ENCODE measurements around the gene DNAJC24. TPM values are rescaled to one million over a fixed set of nuclear protein-coding genes. Genes with fewer than 3 reads are reported as not detected.

Gene DNAJC24
- total and polyA plus RNA-seq, 2 of the 4 experiments (the other 2 are of a cell fraction) = 8.2 to 8.9 TPM

DNA sequence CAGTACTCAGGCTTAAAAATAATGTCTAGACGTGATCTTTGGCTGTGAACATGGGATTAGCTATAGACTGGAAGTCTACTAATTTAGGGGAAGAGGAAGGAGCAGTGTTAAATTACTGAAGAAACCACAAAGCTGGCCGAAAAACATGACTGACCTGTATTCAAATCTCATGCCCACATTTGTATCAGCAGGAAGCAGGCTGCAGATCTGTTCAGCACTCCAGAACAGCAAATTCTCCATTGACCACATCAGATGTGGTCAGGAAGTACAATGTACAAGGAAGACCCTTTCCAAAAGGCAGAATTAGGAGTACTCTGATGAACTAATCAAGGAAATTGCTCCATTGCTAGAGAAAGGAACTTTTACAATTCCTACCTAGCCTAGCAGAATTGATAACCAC lies 31.9 kb upstream of the DNAJC24 start:
- no peak overlapping the region for H4K91ac ChIP-seq (ENCODE audit: insufficient read depth, low read depth, low read length)
- H3K4me1 ChIP-seq (ENCODE audit: control insufficient read depth, insufficient read depth, low read length) = no peaks in the 10 kb centered on the region
- H2BK5ac ChIP-seq (ENCODE audit: low read depth, low read length, poor library complexity, severe bottlenecking) = no peak overlapping the region
- H3K18ac ChIP-seq (ENCODE audit: low read depth, low read length) = no peak overlapping the region
- no peak overlapping the region for H4K5ac ChIP-seq (ENCODE audit: low read depth, low read length)
- no peak overlapping the region for H3K4ac ChIP-seq (ENCODE audit: low read depth, low read length)
- no peak overlapping the region for H2BK120ac ChIP-seq (ENCODE audit: low read depth, low read length)
- no peak overlapping the region for H2BK15ac ChIP-seq (ENCODE audit: low read depth, low read length)
- no peaks in the 10 kb centered on the region for H3K9me3 ChIP-seq (ENCODE audit: control insufficient read depth, insufficient read depth, low read length)
- no peak overlapping the region for H3K14ac ChIP-seq (replicated peaks; ENCODE audit: low read depth, low read length)
- ATAC-seq (ENCODE audit: low read depth) (no peak), DNase-seq (no peak)
- no peak overlapping the region for H3K56ac ChIP-seq (ENCODE audit: extremely low read depth, insufficient read depth, low read length)
- no peak overlapping the region for H3K4me2 ChIP-seq (ENCODE audit: low read depth, low read length)
- no peaks in the 10 kb centered on the region for H3K36me3 ChIP-seq (ENCODE audit: control insufficient read depth, insufficient read depth, low read length)
- no peak overlapping the region for H2AFZ ChIP-seq (replicated peaks; ENCODE audit: low read length, poor library complexity)
- no peak overlapping the region for H3K9ac ChIP-seq (ENCODE audit: low read depth, low read length)
- no peak overlapping the region for H2AK9ac ChIP-seq (replicated peaks; ENCODE audit: low read depth, low read length, poor library complexity)
- TF ChIP-seq SMC3 (IDR thresholded peaks at IDR 0.05; ENCODE audit: low read depth, low read length) = no peak
- TF ChIP-seq CEBPB (IDR thresholded peaks at IDR 0.05; ENCODE audit: low read depth, low read length) = no peak
- TF ChIP-seq MXI1 (IDR thresholded peaks at IDR 0.05; ENCODE audit: borderline replicate concordance, low read depth, low read length) = no peak
- no peak for TF ChIP-seq NFE2L2 (IDR thresholded peaks at IDR 0.05; ENCODE audit: low read depth, low read length)
- TF ChIP-seq, protein P1, sequence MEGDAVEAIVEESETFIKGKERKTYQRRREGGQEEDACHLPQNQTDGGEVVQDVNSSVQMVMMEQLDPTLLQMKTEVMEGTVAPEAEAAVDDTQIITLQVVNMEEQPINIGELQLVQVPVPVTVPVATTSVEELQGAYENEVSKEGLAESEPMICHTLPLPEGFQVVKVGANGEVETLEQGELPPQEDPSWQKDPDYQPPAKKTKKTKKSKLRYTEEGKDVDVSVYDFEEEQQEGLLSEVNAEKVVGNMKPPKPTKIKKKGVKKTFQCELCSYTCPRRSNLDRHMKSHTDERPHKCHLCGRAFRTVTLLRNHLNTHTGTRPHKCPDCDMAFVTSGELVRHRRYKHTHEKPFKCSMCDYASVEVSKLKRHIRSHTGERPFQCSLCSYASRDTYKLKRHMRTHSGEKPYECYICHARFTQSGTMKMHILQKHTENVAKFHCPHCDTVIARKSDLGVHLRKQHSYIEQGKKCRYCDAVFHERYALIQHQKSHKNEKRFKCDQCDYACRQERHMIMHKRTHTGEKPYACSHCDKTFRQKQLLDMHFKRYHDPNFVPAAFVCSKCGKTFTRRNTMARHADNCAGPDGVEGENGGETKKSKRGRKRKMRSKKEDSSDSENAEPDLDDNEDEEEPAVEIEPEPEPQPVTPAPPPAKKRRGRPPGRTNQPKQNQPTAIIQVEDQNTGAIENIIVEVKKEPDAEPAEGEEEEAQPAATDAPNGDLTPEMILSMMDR (conservative IDR thresholded peaks at IDR 0.05; ENCODE audit: low read depth, low read length) = no peak
- TF ChIP-seq BHLHE40 (IDR thresholded peaks at IDR 0.05; ENCODE audit: low read depth, low read length) = no peak
- no peak for TF ChIP-seq FOS (IDR thresholded peaks at IDR 0.05; ENCODE audit: low read depth, low read length)
- no peak for TF ChIP-seq MAZ (IDR thresholded peaks at IDR 0.05; ENCODE audit: borderline replicate concordance, low read depth, low read length)
- no peak for TF ChIP-seq RFX5 (IDR thresholded peaks at IDR 0.05; ENCODE audit: low read depth, low read length)
- TF ChIP-seq, protein P2, sequence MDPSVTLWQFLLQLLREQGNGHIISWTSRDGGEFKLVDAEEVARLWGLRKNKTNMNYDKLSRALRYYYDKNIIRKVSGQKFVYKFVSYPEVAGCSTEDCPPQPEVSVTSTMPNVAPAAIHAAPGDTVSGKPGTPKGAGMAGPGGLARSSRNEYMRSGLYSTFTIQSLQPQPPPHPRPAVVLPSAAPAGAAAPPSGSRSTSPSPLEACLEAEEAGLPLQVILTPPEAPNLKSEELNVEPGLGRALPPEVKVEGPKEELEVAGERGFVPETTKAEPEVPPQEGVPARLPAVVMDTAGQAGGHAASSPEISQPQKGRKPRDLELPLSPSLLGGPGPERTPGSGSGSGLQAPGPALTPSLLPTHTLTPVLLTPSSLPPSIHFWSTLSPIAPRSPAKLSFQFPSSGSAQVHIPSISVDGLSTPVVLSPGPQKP (IDR thresholded peaks at IDR 0.05; ENCODE audit: borderline replicate concordance, low read depth, low read length) = no peak
- TF ChIP-seq RAD21 (IDR thresholded peaks at IDR 0.05; ENCODE audit: low read length) = no peak
- no peak for TF ChIP-seq RCOR1 (IDR thresholded peaks at IDR 0.05; ENCODE audit: insufficient replicate concordance, low read length)
- no peak for TF ChIP-seq MAFK (IDR thresholded peaks at IDR 0.05; ENCODE audit: low read depth, low read length)
- TF ChIP-seq POLR2A (IDR thresholded peaks at IDR 0.05; ENCODE audit: low read depth, low read length) = no peak
- TF ChIP-seq, protein P3, sequence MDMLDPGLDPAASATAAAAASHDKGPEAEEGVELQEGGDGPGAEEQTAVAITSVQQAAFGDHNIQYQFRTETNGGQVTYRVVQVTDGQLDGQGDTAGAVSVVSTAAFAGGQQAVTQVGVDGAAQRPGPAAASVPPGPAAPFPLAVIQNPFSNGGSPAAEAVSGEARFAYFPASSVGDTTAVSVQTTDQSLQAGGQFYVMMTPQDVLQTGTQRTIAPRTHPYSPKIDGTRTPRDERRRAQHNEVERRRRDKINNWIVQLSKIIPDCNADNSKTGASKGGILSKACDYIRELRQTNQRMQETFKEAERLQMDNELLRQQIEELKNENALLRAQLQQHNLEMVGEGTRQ (IDR thresholded peaks at IDR 0.05; ENCODE audit: low read depth, low read length) = no peak
- no TSS peak for BruUV-seq (replicated peaks)
- WGBS, 2 experiments (ENCODE audit: extremely low coverage in 2 of 2, insufficient read length in 1 of 2) = no CpG with 5 or more reads among the region's 2 CpGs
- in situ Hi-C loops (cut with MboI; ENCODE audit: low sequenced_read_pairs) (no loop called here), dilution Hi-C loops (cut with HindIII; ENCODE audit: low sequenced_read_pairs, unreplicated experiment) (no loop called here), intact Hi-C loops (cut with micrococcal nuclease) (no loop called here)
- no peaks in the 10 kb centered on the region for H3K27me3 ChIP-seq (ENCODE audit: control insufficient read depth, insufficient read depth, low read length)
- H2AK5ac ChIP-seq (ENCODE audit: low read depth, low read length) = no peak overlapping the region
- ChIA-PET POLR2A (ENCODE audit: unreplicated experiment) (no interaction called here), CTCF (interaction anchor here (0.6 kb wide), 1 partner anchor 1092 kb away, joined by 3 read pairs; no protein-coding TSS in a partner anchor)
- H3K9me1 ChIP-seq (ENCODE audit: insufficient read depth, low read length) = no peaks in the 10 kb centered on the region
- no peaks in the 10 kb centered on the region for H4K20me1 ChIP-seq (ENCODE audit: insufficient read depth, low read length)
- no peak overlapping the region for H4K8ac ChIP-seq (ENCODE audit: low read depth in 2 of 2, low read length in 2 of 2)
- H3K23ac ChIP-seq (ENCODE audit: low read depth, low read length) = no peak overlapping the region
- H3K4me3 ChIP-seq (ENCODE audit: insufficient read depth, low read depth, low read length) = no peak overlapping the region
- H3K79me1 ChIP-seq (ENCODE audit: low read depth in 1 of 2, low read length in 2 of 2) = no peaks in the 10 kb centered on the region
- no peak overlapping the region for H2BK20ac ChIP-seq (ENCODE audit: low read depth, low read length)
- H3K27ac ChIP-seq (ENCODE audit: insufficient read depth, low read length) = no peak overlapping the region

Measured in IMR-90 (cell line).